Adrenal gland (tissue), 5 donors: ENCODE measurements around the gene LOXL1.

Experiments used
- CTCF ChIP-seq, 6 experiments: fragments of 450-650 bp in 4 of 6; fragments of 200-600 bp in 2 of 6; sonication (generic) in 1 of 6; IDR thresholded peaks; 1 replicate in 5 of 6; 2 replicates in 1 of 6; pipeline versions ENCODE4 v1.5.1 to v1.8.0; 2016 to 2021; ENCODE audit warnings: antibody characterized with exemption in 6 of 6, mild to moderate bottlenecking in 2 of 6, moderate library complexity in 1 of 6
- POLR2A ChIP-seq, 2 donors: fragments of 450-650 bp; IDR thresholded peaks; one replicate each; pipeline ENCODE4 v1.6.1; 2017; ENCODE audit warnings: antibody characterized with exemption in 2 of 2, mild to moderate bottlenecking in 2 of 2, moderate library complexity in 1 of 2
- donor health status: DM: no; HTN: no; CAD: no.

- TF ChIP-seq CTCF (IDR thresholded peaks at IDR 0.05) (no peak), POLR2A (IDR thresholded peaks at IDR 0.05) (no peak)
These were observed 71.7 kb downstream of the LOXL1 start for GRCh38 chr15:73997986-73998385.
